ENCODE measurements around the gene ACSL3. TPM values are rescaled to one million over a fixed set of nuclear protein-coding genes. Genes with fewer than 3 reads are reported as not detected.
A peak's percentile ranks its signal among the peaks of the same experiment; 100 is the strongest.

Gene ACSL3
- total and polyA plus RNA-seq, 12 donors = 11.0 to 130 (median 70.6) TPM

DNA sequence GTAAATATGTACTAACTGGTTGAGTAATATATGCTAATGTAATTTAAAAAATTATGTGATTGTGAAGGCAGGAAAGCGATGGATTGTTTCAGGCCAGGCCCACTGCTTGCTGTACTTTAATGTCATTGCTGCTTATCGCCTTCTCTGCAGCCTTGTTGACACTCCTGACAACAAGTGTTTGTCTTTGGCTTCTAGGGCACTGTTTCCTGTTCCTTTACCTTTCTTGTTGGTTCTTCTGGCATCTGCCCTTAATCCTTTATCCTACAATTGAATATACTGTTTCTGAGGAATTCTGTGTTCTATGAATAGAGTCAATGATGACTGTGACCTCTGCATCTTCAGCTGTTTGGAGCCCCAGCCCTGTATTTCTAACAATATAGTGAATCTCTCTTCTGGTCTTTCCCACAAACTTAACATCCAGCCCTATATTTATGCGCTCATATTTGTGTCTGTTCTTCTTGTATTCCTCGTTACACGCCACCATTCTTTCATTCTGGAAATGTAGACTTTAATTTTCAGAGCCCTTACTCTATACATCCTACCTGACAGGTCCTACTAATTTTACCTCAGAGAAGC lies 17.6 kb downstream of the ACSL3 start:
- Histone ChIP-seq H3K9me3 (replicated peaks in 1 of 3) (no peaks in the 10 kb centered on the region), H3K4me3 (no peak overlapping the region), H3K36me3 (replicated peaks in 1 of 2) (no peaks in the 10 kb centered on the region), H3K27me3 (no peaks in the 10 kb centered on the region), H3K27ac (no peak overlapping the region), H3K4me1 (replicated peaks in 1 of 2) (peaks cover 6 to 21% of the 10 kb centered on the region in 2 donors)
- TF ChIP-seq CTCF (IDR thresholded peaks at IDR 0.05) (no peak), POLR2A (IDR thresholded peaks at IDR 0.05) (no peak)
- no peak for DNase-seq
- intact Hi-C loops (cut with DNase I) = no loop called here
- WGBS, 4 donors = 91 to 97% (median 94%) methylated on average over 5 of the region's 5 CpGs

GRCh38 chr2:222878877-222879603 lies 18.2 kb downstream of the ACSL3 start:
- intact Hi-C loops (cut with DNase I) = no loop called here
- 85 to 91% (median 87%) methylated on average over 10 of the region's 10 CpGs for WGBS, 4 donors

GRCh38 chr2:222879604-222879933 lies 18.7 kb downstream of the ACSL3 start:
- Histone ChIP-seq H3K36me3 (replicated peaks in 1 of 2) (no peaks in the 10 kb centered on the region), H3K9me3 (replicated peaks in 1 of 3) (no peaks in the 10 kb centered on the region), H3K4me3 (no peak overlapping the region), H3K4me1 (replicated peaks in 1 of 2) (peaks cover 8 to 25% of the 10 kb centered on the region in 2 donors), H3K27ac (no peak overlapping the region), H3K27me3 (no peaks in the 10 kb centered on the region)
- WGBS, 4 donors = 78 to 95% (median 87%) methylated on average over 3 of the region's 3 CpGs
- TF ChIP-seq POLR2A (IDR thresholded peaks at IDR 0.05) (no peak), CTCF (IDR thresholded peaks at IDR 0.05) (no peak)
- intact Hi-C loops (cut with DNase I) = no loop called here
- DNase-seq = no peak

More at GRCh38 chr2:222878877-222879603, 18.2 kb downstream of the ACSL3 start:
- DNase-seq = no peak
- no peak overlapping the region for H3K4me3 ChIP-seq
- H3K27me3 ChIP-seq = no peaks in the 10 kb centered on the region
- H3K9me3 ChIP-seq (replicated peaks in 1 of 3) = no peaks in the 10 kb centered on the region
- TF ChIP-seq POLR2A (IDR thresholded peaks at IDR 0.05) (no peak), CTCF (IDR thresholded peaks at IDR 0.05) (no peak)
- H3K36me3 ChIP-seq (replicated peaks in 1 of 2) = no peaks in the 10 kb centered on the region
- no peak overlapping the region for H3K27ac ChIP-seq
- H3K4me1 ChIP-seq (replicated peaks in 1 of 2) = peaks cover 8 to 25% of the 10 kb centered on the region in 2 donors

GRCh38 chr2:222882484-222882928 lies 21.7 kb downstream of the ACSL3 start:
- WGBS, 4 donors = 87 to 99% (median 93%) methylated on average over 6 of the region's 6 CpGs
- DNase-seq = peak in 2 of 7 donors; percentile 14 to 26
- intact Hi-C loops (cut with DNase I) = no loop called here
- H3K27me3 ChIP-seq = no peaks in the 10 kb centered on the region
- H3K4me1 ChIP-seq (replicated peaks in 1 of 2) = peaks cover 19 to 29% of the 10 kb centered on the region in 2 donors
- no peaks in the 10 kb centered on the region for H3K9me3 ChIP-seq (replicated peaks in 1 of 3)
- H3K4me3 ChIP-seq = no peak overlapping the region
- no peaks in the 10 kb centered on the region for H3K36me3 ChIP-seq (replicated peaks in 1 of 2)
- no peak overlapping the region for H3K27ac ChIP-seq
- TF ChIP-seq CTCF (IDR thresholded peaks at IDR 0.05) (no peak), POLR2A (IDR thresholded peaks at IDR 0.05) (no peak)
